Measurements from ENCODE around the gene CYB5R3. TPM values are rescaled to one million over a fixed set of nuclear protein-coding genes. Genes with fewer than 3 reads are reported as not detected.

Gene CYB5R3
- total RNA-seq, 4 donors from 2014 or later, result 134 to 200 (median 176) TPM

- DNase-seq (ENCODE audit: low spot score in 2 of 2), result no peak
Measured at GRCh38 chr22:42591987-42592386, 57.2 kb downstream of the CYB5R3 start.

GRCh38 chr22:42587588-42588175, 61.5 kb downstream of the CYB5R3 start:
- DNase-seq (ENCODE audit: low spot score in 2 of 2), result no peak
- no peak overlapping the region for H3K27ac ChIP-seq
- H3K4me1 ChIP-seq, result peaks cover 0 to 4% (median 0%) of the 10 kb centered on the region in 4 donors
- 71 to 78% methylated on average over 5 of the region's 5 CpGs for WGBS, 2 donors
- no peaks in the 10 kb centered on the region for H3K27me3 ChIP-seq
- no peak overlapping the region for H3K4me3 ChIP-seq
- no peak for TF ChIP-seq POLR2A (IDR thresholded peaks at IDR 0.05)
- TF ChIP-seq EP300 (IDR thresholded peaks at IDR 0.05), result no peak
- no peak for TF ChIP-seq CTCF (IDR thresholded peaks at IDR 0.05)
- H3K9me3 ChIP-seq, result no peaks in the 10 kb centered on the region
- peaks cover 3 to 98% (median 40%) of the 10 kb centered on the region in 3 donors for H3K36me3 ChIP-seq

More at GRCh38 chr22:42591987-42592386, 57.2 kb downstream of the CYB5R3 start:
- Histone ChIP-seq H3K9me3 (no peaks in the 10 kb centered on the region), H3K27ac (no peak overlapping the region), H3K4me3 (no peak overlapping the region), H3K4me1 (peaks cover 0 to 19% (median 0%) of the 10 kb centered on the region in 4 donors), H3K36me3 (peaks cover 0 to 98% (median 35%) of the 10 kb centered on the region in 3 donors), H3K27me3 (no peaks in the 10 kb centered on the region)
- TF ChIP-seq CTCF (IDR thresholded peaks at IDR 0.05) (no peak), POLR2A (IDR thresholded peaks at IDR 0.05) (no peak), EP300 (IDR thresholded peaks at IDR 0.05) (no peak)
- WGBS, 2 donors, result 96 to 98% methylated on average over 12 of the region's 12 CpGs

GRCh38 chr22:42586381-42586780, 62.8 kb downstream of the CYB5R3 start:
- WGBS, 2 donors, result 90 to 95% methylated on average over 4 of the region's 4 CpGs
- TF ChIP-seq POLR2A (IDR thresholded peaks at IDR 0.05) (no peak), EP300 (IDR thresholded peaks at IDR 0.05) (no peak), CTCF (IDR thresholded peaks at IDR 0.05) (no peak)
- no peak overlapping the region for H3K4me3 ChIP-seq
- peaks cover 0 to 13% (median 3%) of the 10 kb centered on the region in 4 donors for H3K4me1 ChIP-seq
- no peaks in the 10 kb centered on the region for H3K27me3 ChIP-seq
- H3K9me3 ChIP-seq, result no peaks in the 10 kb centered on the region
- H3K27ac ChIP-seq, result no peak overlapping the region
- H3K36me3 ChIP-seq, result peaks cover 3 to 86% (median 33%) of the 10 kb centered on the region in 3 donors
- no peak for DNase-seq (ENCODE audit: low spot score in 2 of 2)

GRCh38 chr22:42585096-42585495, 64.1 kb downstream of the CYB5R3 start:
- 81 to 87% methylated on average over 8 of the region's 8 CpGs for WGBS, 2 donors
- H3K9me3 ChIP-seq, result no peaks in the 10 kb centered on the region
- peaks cover 3 to 73% (median 27%) of the 10 kb centered on the region in 3 donors for H3K36me3 ChIP-seq
- TF ChIP-seq EP300 (IDR thresholded peaks at IDR 0.05) (no peak), POLR2A (IDR thresholded peaks at IDR 0.05) (no peak), CTCF (IDR thresholded peaks at IDR 0.05) (no peak)
- no peak overlapping the region for H3K4me3 ChIP-seq
- H3K27me3 ChIP-seq, result no peaks in the 10 kb centered on the region
- no peak for DNase-seq (ENCODE audit: low spot score in 2 of 2)
- H3K4me1 ChIP-seq, result peaks cover 0 to 13% (median 3%) of the 10 kb centered on the region in 4 donors
- no peak overlapping the region for H3K27ac ChIP-seq

- TF ChIP-seq CTCF (IDR thresholded peaks at IDR 0.05) (no peak), EP300 (IDR thresholded peaks at IDR 0.05) (no peak), POLR2A (IDR thresholded peaks at IDR 0.05) (no peak)
Measured at GRCh38 chr22:42584364-42584940, 64.7 kb downstream of the CYB5R3 start.

More at GRCh38 chr22:42584364-42584940, 64.7 kb downstream of the CYB5R3 start:
- 81 to 98% methylated on average over 4 of the region's 4 CpGs for WGBS, 2 donors
- no peaks in the 10 kb centered on the region for H3K9me3 ChIP-seq
- H3K27me3 ChIP-seq, result no peaks in the 10 kb centered on the region
- no peak overlapping the region for H3K27ac ChIP-seq
- peaks cover 0 to 13% (median 3%) of the 10 kb centered on the region in 4 donors for H3K4me1 ChIP-seq
- DNase-seq (ENCODE audit: low spot score in 2 of 2), result no peak
- H3K36me3 ChIP-seq, result peaks cover 3 to 73% (median 27%) of the 10 kb centered on the region in 3 donors
- H3K4me3 ChIP-seq, result no peak overlapping the region
